IMR-90 (cell line): ENCODE measurements around the gene TAS2R8.

ENCODE experiments used
- BHLHE40 ChIP-seq: fragments of 150-350 bp; IDR thresholded peaks from 2 replicates; pipeline ENCODE4 v1.6.1; 2016; ENCODE audit warnings: mild to moderate bottlenecking, low read depth, low read length
- CTCF ChIP-seq: conservative IDR thresholded peaks from 2 replicates; pipeline ENCODE4 v1.5.1; 2012; ENCODE audit warnings: mild to moderate bottlenecking, low read depth, low read length, improper control_type of control experiment
- MAZ ChIP-seq: IDR thresholded peaks from 2 replicates; pipeline ENCODE4 v1.6.1; 2012; ENCODE audit warnings: low read depth, mild to moderate bottlenecking, low read length, improper control_type of control experiment, moderate library complexity, borderline replicate concordance
- POLR2A ChIP-seq: IDR thresholded peaks from 2 replicates; pipeline ENCODE4 v1.6.1; 2012; ENCODE audit warnings: mild to moderate bottlenecking, low read depth, low read length
- RFX5 ChIP-seq: IDR thresholded peaks from 2 replicates; pipeline ENCODE4 v1.8.0; 2012; ENCODE audit warnings: low read depth, mild to moderate bottlenecking, low read length, moderate library complexity

GRCh38 chr12:10759657-10760056, 47.4 kb downstream of the TAS2R8 start:
- no peak for TF ChIP-seq POLR2A
- TF ChIP-seq MAZ, result no peak
- TF ChIP-seq BHLHE40, result no peak
- TF ChIP-seq RFX5, result no peak
- no peak for TF ChIP-seq CTCF
